GM19025 (cell line): ENCODE measurements around the gene ZNRD2.

Source experiments
- ATAC-seq: cut with Tn5 transposase; IDR thresholded peaks from one replicate; pipeline ENCODE4 v1.9.1; 2021; ENCODE audit warnings: mild to moderate bottlenecking, low read depth, moderate library complexity; ENCODE audit not compliant: unreplicated experiment

The ZNRD2 gene

GRCh38 chr11:65583589-65583988 is 13.3 kb downstream of the ZNRD2 start:
- no peak for ATAC-seq

DNA sequence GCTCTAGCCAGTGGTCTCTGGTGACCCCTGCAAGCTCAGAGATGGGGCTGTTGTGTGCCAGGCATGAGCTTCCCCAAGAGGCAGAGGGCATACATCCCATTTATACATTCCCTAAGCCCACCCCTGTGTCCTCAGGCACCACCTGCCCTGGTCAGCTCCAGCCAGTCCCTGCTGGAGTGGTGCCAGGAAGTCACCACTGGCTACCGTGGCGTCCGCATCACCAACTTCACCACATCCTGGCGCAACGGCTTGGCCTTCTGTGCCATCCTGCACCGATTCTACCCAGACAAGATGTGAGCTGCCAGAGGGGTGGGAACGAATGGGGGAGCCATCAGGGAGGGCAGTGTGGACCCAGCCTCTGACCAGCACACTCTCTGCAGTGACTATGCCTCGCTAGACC is 13.8 kb downstream of the ZNRD2 start:
- ATAC-seq = no peak

- no peak for ATAC-seq
These were observed 14.5 kb downstream of the ZNRD2 start for GRCh38 chr11:65584723-65585171.

- no peak for ATAC-seq
These were observed 15.3 kb downstream of the ZNRD2 start for GRCh38 chr11:65585396-65586246.

DNA sequence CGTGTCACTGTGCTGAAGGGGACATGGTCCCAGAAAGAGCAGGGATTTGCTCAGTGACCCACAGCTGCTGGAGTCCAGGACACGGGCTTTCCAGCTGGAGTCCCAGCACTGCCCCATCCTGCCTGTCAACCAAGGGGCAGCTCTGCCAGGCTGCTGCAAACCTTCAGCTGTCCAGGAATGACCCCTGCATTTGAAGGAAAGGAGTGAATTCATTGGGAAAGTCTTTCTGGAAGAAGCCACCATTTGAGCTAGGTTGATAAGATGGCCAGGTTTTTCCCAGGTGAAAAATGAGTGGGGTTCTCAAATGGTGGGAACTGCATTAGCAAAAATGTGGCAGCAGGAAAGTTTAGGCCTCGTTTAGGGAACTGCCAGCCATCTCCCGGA is 16.0 kb downstream of the ZNRD2 start:
- ATAC-seq = no peak

GRCh38 chr11:65586676-65587075 is 16.4 kb downstream of the ZNRD2 start:
- no peak for ATAC-seq

DNA sequence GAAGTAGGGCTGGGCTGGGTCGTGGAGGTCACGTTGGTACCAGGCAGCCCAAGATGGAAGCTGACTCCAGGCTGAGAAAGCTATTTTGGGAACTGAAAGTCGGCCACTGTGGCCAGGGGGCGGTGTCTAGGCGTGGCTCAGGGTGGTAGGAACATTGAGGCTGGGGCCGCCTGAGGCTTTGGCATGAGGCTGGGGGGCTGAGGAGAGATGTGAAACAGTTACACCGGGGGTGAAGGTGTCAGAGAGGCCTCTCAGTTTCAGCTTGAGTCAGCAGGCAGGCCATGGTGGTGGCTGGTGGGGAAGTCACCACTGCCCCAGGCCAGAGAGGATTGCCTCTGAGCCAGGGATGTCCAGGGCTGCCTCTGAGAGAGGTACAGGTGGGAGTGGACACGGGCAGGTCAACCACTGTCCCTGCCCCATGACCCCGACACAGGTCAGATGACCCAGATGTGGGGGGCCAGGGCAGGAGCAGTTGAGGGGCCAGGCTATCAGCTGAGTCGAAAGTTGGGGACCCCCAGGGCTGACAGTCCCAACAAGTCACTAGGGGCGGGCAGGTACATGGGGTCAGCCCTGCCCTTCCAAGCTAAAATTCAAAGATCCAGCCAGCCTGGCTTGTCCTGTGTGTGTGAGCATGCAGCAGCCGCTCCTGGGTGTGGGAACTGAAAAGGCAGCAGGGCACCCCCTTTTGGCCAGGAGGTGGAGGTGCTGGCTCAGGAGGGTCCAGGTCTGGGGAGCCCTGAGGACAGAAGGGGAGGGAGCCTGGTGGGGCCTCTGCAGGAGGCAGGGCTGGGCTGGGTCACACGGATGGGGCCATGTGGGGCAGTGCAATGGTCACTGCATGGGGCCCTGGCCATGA is 18.1 kb downstream of the ZNRD2 start:
- ATAC-seq = peak; percentile 65

- no peak for ATAC-seq
These were observed 19.4 kb downstream of the ZNRD2 start for GRCh38 chr11:65589444-65590239.

DNA sequence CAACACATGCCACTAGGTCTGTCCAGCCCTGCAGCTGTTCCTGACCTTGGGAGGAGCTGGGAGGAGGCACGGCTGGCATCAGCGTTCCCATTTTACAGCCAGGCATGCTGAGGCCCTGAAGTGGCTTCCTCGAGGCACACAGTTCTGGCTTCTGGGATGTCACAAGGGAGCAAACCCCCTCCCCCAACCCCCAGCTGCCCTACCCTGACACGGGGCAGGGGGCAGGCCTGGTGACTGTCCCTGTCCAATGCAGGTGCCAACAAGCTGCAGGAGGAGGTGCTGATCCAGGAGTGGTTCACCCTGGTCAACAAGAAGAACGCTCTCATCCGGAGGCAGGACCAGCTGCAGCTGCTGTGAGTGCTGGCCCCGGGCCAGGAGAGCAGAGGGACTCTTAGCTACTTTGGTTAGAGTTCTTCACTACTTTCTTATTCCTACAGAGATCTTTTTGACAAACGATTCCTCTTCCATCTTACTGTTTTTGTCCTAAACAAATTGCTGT is 20.0 kb downstream of the ZNRD2 start:
- ATAC-seq = no peak

GRCh38 chr11:65591939-65592857 is 21.9 kb downstream of the ZNRD2 start:
- ATAC-seq = no peak

GRCh38 chr11:65592858-65593517 is 22.7 kb downstream of the ZNRD2 start:
- no peak for ATAC-seq

GRCh38 chr11:65593518-65594414 is 23.5 kb downstream of the ZNRD2 start:
- no peak for ATAC-seq

DNA sequence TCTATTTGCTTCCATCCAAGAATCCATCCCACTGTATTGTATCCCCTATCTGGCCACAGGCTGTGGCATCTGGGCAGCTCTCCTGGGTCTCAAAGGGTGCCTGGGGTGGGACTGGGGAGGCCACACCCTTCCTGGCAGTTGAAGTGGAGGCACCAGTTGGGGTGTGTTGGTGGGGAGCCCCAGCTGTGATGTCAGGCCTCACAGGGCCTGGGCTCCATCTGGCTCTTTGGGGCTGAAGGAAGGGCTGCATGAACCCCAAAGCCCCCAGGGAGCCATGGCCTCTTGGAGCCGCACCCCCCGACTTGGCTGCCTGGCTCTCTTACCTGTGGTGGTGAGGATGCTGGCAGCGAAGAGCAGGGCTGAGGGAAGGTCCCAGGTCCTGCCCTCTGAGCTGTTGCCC is 24.9 kb downstream of the ZNRD2 start:
- no peak for ATAC-seq

- ATAC-seq = no peak
These were observed 25.4 kb downstream of the ZNRD2 start, which contains the start of gene KCNK7 for GRCh38 chr11:65595543-65596281. KCNK7 (minus strand) TSS chr11:65595800; CDS start chr11:65595772, 28 bp downstream.

- no peak for ATAC-seq
These were observed 26.2 kb downstream of the ZNRD2 start for GRCh38 chr11:65596520-65596919.

- no peak for ATAC-seq
These were observed 28.0 kb downstream of the ZNRD2 start for GRCh38 chr11:65598258-65598699.
